HG02610 (cell line): ENCODE results near the gene BATF2.

ENCODE experiments used
- ATAC-seq: cut with Tn5 transposase; IDR thresholded peaks from one replicate; pipeline ENCODE4 v1.9.1; 2021; ENCODE audit warnings: mild to moderate bottlenecking, moderate library complexity; ENCODE audit not compliant: unreplicated experiment

BATF2 gene

GRCh38 chr11:64970731-64971151, 26.0 kb downstream of the BATF2 start:
- no peak for ATAC-seq

DNA sequence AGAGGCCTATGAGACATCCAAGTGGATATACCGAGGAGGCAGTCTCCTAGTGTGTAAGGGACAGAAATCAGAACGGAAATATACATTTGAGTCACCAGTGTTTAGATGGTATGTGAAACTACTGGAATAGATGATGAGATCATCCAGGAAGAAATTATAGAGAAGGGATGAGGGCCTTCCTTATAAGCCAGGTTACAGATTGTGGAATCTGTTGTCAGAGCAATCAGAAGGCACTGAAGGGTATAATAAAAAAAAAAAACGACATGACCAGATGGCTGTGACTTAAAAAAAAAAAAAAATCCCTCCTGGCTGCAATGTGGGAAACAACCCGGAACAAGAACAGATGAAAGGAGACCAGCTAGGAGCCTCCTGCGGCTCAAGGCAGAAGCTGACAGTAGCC, 27.6 kb downstream of the BATF2 start:
- ATAC-seq, result no peak

GRCh38 chr11:64967375-64967774, 29.4 kb downstream of the BATF2 start:
- no peak for ATAC-seq

DNA sequence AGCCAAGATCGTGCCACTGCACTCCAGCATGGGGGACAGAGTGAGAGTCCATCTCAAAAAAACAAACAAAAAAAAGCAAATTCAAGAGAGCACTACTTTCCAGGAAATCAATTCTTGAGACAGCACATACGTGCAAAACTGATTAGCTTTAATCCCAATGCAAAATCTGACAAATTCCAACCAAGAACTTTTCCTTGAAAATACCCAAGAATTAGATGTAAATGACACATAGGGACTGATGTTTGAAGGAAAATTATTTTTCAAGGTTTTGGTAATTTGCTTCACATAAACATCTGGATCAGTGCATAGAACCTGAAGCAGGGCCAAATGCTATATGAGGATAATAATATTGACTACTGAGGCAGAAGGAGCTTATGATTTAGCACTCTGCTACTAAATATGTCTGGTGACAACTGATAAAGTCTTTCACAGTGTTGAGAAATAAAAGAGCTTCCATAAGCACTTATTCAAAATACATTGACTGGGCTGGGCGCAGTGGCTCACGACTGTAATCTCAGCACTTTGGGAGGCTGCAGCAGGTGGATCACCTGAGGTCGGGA, 33.6 kb downstream of the BATF2 start:
- no peak for ATAC-seq

DNA sequence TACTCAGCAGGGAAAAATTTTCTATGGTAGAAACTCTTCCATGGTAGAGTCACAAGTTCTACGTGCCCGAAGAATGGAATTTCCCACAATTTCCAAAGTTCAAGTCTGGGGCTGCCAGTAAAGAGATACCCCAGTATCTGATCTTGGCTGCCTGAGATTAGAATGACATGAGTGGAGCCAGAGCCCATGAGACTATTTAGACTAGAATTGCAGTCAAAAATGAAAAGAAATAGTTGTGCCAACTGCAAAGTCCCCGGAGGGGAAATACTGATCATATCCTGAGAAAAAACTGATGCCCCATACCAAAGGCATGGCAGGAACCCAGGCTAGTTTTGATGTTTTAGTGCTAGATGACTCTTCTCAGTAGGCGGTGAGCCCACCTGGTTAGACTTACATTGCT, 36.1 kb downstream of the BATF2 start:
- no peak for ATAC-seq

GRCh38 chr11:64959498-64959897, 37.3 kb downstream of the BATF2 start:
- no peak for ATAC-seq

- ATAC-seq, result no peak
These were observed 42.6 kb downstream of the BATF2 start for GRCh38 chr11:64954201-64954600.

- no peak for ATAC-seq
These were observed 45.2 kb downstream of the BATF2 start for GRCh38 chr11:64951529-64951928.

GRCh38 chr11:64947208-64947814, 49.5 kb downstream of the BATF2 start:
- ATAC-seq, result no peak
